Transverse colon (tissue), 4 donors: Measurements from ENCODE around the gene COPB2. TPM values are rescaled to one million over a fixed set of nuclear protein-coding genes. Genes with fewer than 3 reads are reported as not detected.

Source experiments
- DNase-seq: peaks from one replicate; pipeline ENCODE4 v3.0.0-alpha.2; 2019
- H3K27ac ChIP-seq, 4 donors: fragments of 200-600 bp; sonication (generic); 2 replicates each; pipeline ENCODE4 v1.5.1; 2016 to 2018; ENCODE audit warnings: inconsistent platforms in 4 of 4
- H3K27me3 ChIP-seq: fragments of 200-600 bp; sonication (generic); 2 replicates; pipeline ENCODE4 v1.5.1; 2017; ENCODE audit warnings: inconsistent platforms
- H3K36me3 ChIP-seq, 4 donors: fragments of 200-600 bp; sonication (generic); 2 replicates each; pipeline ENCODE4 v1.5.1; 2017 to 2019; ENCODE audit warnings: inconsistent platforms in 4 of 4
- H3K4me1 ChIP-seq, 4 donors: fragments of 200-600 bp; sonication (generic); 2 replicates each; pipeline ENCODE4 v1.5.1; 2017 to 2020; ENCODE audit warnings: inconsistent platforms in 4 of 4
- H3K4me3 ChIP-seq, 4 donors: fragments of 200-600 bp; sonication (generic); 1 replicate in 1 of 4; 2 replicates in 3 of 4; pipeline versions ENCODE4 v1.5.1 to v1.6.1; 2017 to 2019; ENCODE audit warnings: inconsistent platforms in 4 of 4
- H3K9me3 ChIP-seq, 2 donors: fragments of 200-600 bp; sonication (generic); 2 replicates each; pipeline ENCODE4 v1.5.1; 2017 to 2019; ENCODE audit warnings: inconsistent platforms in 2 of 2
- EP300 ChIP-seq: sonication (generic); formaldehyde crosslinking; IDR thresholded peaks from one replicate; pipeline ENCODE4 v1.6.1; 2017; ENCODE audit warnings: antibody characterized with exemption, low read depth
- POLR2A ChIP-seq: fragments of 450-650 bp; IDR thresholded peaks from one replicate; pipeline ENCODE4 v1.6.1; 2016; ENCODE audit warnings: antibody characterized with exemption, mild to moderate bottlenecking, moderate library complexity
- POLR2AphosphoS5 ChIP-seq, 3 donors: sonication (generic); formaldehyde crosslinking; IDR thresholded peaks; one replicate each; pipeline ENCODE4 v1.6.1; 2016; ENCODE audit warnings: antibody characterized with exemption in 3 of 3
- WGBS, 2 donors: methylation state at CpG; one replicate each; pipeline ENCODE4 v1.1.5; 2018; ENCODE audit warnings: low coverage in 1 of 2; 5-methylcytosine and 5-hydroxymethylcytosine counted together
- in situ Hi-C, 4 donors: fragments of 200-750 bp; cut with MboI; loops; one replicate each; pipeline versions ENCODE4 v1.15.0 to v1.15.1; 2017; ENCODE audit warnings: low sequenced_read_pairs in 3 of 4, low pct_ligation_motif_present in 1 of 4, low pct_unique_long_range_greater_than_20kb in 1 of 4
- intact Hi-C: fragments of 100-400 bp; cut with DNase I; formaldehyde crosslinking; loops from one replicate; pipeline ENCODE4 v1.15.1; 2023; ENCODE audit warnings: low total_unique reads
- total RNA-seq, 4 donors: library from RNA; depleted of rRNA; stranded (reverse); fragments of >200 nt; gene quantifications; one replicate each; pipeline ENCODE4 v1.1.0, GENCODE V29; 2016
- TF ChIP-seq, protein P1 (sequence below), 5 experiments: fragments of 200-600 bp in 3 of 5; fragments of 450-650 bp in 2 of 5; sonication (generic) in 3 of 5; IDR thresholded peaks; 1 replicate in 2 of 5; 2 replicates in 3 of 5; pipeline ENCODE4 v1.5.1; 2016 to 2017; ENCODE audit warnings: antibody characterized with exemption in 5 of 5, inconsistent platforms in 3 of 5, mild to moderate bottlenecking in 2 of 5, moderate library complexity in 1 of 5

COPB2 gene
- total RNA-seq, 4 donors from 2014 or later = 38.9 to 86.3 (median 56.3) TPM

DNA sequence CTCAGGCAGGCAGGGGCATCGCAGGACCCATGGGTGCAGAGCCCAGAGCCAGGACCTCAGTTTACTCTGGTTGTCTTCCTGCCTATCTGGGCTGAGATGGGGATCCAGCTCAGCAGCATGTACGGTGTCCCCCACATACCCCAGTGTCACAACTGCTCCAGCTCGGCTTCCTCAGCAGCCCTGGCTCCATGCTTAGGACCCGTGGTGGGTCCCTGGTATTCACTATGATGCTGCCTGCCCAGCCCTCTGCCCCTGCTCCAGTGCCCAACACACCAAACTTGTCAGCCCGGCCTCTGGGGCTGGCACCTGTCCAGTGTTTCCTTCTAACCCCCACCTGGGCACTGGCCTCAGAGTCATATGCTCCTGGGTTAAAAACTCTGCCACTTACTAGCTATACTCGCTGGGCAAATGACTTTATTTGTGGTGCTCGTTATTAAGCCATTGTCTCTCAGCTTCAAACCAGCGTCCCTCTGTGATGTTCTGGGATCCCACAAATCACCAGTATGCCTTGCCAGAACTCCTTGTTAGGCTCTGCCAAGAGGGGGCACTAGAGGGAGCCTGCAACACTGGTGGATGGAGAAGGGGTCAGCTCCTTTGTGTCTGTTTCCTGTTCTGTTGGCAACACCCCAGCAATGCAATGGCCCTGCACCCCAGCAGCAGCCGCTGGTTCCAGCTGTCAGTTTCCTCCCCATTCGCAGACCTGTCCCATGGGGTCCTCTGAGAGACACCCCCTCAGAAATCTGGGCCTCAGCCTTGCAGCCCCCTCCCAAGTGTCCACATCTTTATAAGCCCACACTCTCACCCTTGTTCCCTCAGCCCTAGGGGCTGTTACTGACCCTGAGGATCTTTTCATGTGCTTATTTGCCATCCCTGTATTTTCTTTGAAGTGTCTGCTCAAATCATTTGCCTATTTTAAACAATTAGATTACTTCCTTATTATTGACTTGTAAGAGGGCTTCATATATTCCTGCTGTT lies 69.7 kb downstream of the COPB2 start:
- intact Hi-C loops = loop anchor here (10.0 kb wide), 1 partner anchor 375 kb away; the partner anchor contains the start of genes FOXL2 and FOXL2NB
- WGBS, 2 donors = 63% methylated on average over 10 of the region's 10 CpGs; no CpG with 5 or more reads in 1 of the 2 donors

GRCh38 chr3:139318826-139319225 lies 70.6 kb downstream of the COPB2 start:
- intact Hi-C loops (no loop called here), in situ Hi-C loops (loop anchor here in 3 of 4 donors (10.0 to 25.0 kb wide), 3 partner anchors 207 to 907 kb away; no protein-coding TSS in a partner anchor)
- Histone ChIP-seq H3K36me3 (no peaks in the 10 kb centered on the region), H3K9me3 (no peaks in the 10 kb centered on the region), H3K4me1 (no peaks in the 10 kb centered on the region), H3K27me3 (peaks cover 22% of the 10 kb centered on the region), H3K27ac (no peak overlapping the region), H3K4me3 (no peak overlapping the region)
- TF ChIP-seq POLR2A (no peak), POLR2AphosphoS5 (IDR thresholded peaks at IDR 0.05) (no peak), EP300 (no peak)
- TF ChIP-seq, protein P1, sequence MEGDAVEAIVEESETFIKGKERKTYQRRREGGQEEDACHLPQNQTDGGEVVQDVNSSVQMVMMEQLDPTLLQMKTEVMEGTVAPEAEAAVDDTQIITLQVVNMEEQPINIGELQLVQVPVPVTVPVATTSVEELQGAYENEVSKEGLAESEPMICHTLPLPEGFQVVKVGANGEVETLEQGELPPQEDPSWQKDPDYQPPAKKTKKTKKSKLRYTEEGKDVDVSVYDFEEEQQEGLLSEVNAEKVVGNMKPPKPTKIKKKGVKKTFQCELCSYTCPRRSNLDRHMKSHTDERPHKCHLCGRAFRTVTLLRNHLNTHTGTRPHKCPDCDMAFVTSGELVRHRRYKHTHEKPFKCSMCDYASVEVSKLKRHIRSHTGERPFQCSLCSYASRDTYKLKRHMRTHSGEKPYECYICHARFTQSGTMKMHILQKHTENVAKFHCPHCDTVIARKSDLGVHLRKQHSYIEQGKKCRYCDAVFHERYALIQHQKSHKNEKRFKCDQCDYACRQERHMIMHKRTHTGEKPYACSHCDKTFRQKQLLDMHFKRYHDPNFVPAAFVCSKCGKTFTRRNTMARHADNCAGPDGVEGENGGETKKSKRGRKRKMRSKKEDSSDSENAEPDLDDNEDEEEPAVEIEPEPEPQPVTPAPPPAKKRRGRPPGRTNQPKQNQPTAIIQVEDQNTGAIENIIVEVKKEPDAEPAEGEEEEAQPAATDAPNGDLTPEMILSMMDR (IDR thresholded peaks at IDR 0.05) = no peak
- DNase-seq = no peak
- 78% methylated on average over 6 of the region's 6 CpGs; no CpG with 5 or more reads in 1 of the 2 donors for WGBS, 2 donors

More for the DNA sequence above, 69.7 kb downstream of the COPB2 start:
- TF ChIP-seq POLR2A (no peak), POLR2AphosphoS5 (IDR thresholded peaks at IDR 0.05) (no peak), EP300 (no peak)
- TF ChIP-seq, protein P1 (IDR thresholded peaks at IDR 0.05) = no peak
- Histone ChIP-seq H3K4me1 (no peaks in the 10 kb centered on the region), H3K27me3 (peaks cover 22% of the 10 kb centered on the region), H3K36me3 (no peaks in the 10 kb centered on the region), H3K4me3 (no peak overlapping the region), H3K9me3 (no peaks in the 10 kb centered on the region), H3K27ac (no peak overlapping the region)
- no peak for DNase-seq
- in situ Hi-C loops = loop anchor here (10.0 to 25.0 kb wide), 4 partner anchors 207 to 907 kb away; no protein-coding TSS in a partner anchor

DNA sequence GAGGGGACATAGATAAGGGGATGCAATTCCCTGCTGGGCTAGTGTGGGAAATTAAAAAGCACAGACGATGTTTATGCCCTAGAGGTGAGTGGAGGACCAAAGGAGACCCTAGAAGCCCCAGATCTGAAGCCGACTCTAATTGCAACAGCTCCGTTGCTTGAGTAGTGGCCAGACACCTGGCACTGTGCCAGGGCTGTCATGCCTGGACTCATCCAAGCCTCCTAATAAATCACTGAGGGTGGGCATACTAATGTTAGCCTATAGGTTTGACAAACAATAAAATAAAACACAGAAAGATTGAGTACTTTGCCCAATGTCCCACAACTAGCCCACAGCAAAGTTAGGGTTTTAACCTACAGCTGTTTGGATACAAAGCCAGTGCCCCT lies 71.0 kb downstream of the COPB2 start:
- DNase-seq = no peak
- Histone ChIP-seq H3K36me3 (no peaks in the 10 kb centered on the region), H3K4me1 (no peaks in the 10 kb centered on the region), H3K27me3 (peaks cover 22% of the 10 kb centered on the region), H3K27ac (no peak overlapping the region), H3K4me3 (no peak overlapping the region), H3K9me3 (no peaks in the 10 kb centered on the region)
- in situ Hi-C loops (loop anchor here in 3 of 4 donors (10.0 to 25.0 kb wide), 3 partner anchors 206 to 906 kb away; no protein-coding TSS in a partner anchor), intact Hi-C loops (no loop called here)
- WGBS, 2 donors = 59% methylated on average over 2 of the region's 3 CpGs; no CpG with 5 or more reads in 1 of the 2 donors
- TF ChIP-seq, protein P1 (IDR thresholded peaks at IDR 0.05) = no peak
- TF ChIP-seq POLR2AphosphoS5 (IDR thresholded peaks at IDR 0.05) (no peak), POLR2A (no peak), EP300 (no peak)
